T-helper 1 cell treated with Interleukin-12 subunit alpha and Interleukin-12 subunit beta and Interleukin-4 antibody, amounts not matched to agents 30 μg/mL and 1 μg/mL, for 36 hours (primary cell): ENCODE data around the gene MAIP1.

Experiments used
- H3K27ac Mint-ChIP-seq: one replicate; pipeline ENCODE4 v1.8.0; 2021; ENCODE audit warnings: mild to moderate bottlenecking, mixed read lengths
- H3K27me3 Mint-ChIP-seq: one replicate; pipeline ENCODE4 v1.8.0; 2021; ENCODE audit warnings: low read depth, mixed read lengths
- H3K36me3 Mint-ChIP-seq: one replicate; pipeline ENCODE4 v1.8.0; 2021; ENCODE audit warnings: low read depth, mixed read lengths
- H3K4me1 Mint-ChIP-seq: one replicate; pipeline ENCODE4 v1.8.0; 2021; ENCODE audit warnings: low read depth, mixed read lengths
- H3K4me3 Mint-ChIP-seq: one replicate; pipeline ENCODE4 v1.8.0; 2021; ENCODE audit warnings: mild to moderate bottlenecking, moderate library complexity, mixed read lengths
- H3K9me3 Mint-ChIP-seq: one replicate; pipeline ENCODE4 v1.8.0; 2021; ENCODE audit warnings: mixed read lengths

The MAIP1 gene

GRCh38 chr2:199989822-199990221 is 34.4 kb downstream of the MAIP1 start:
- Mint-ChIP-seq H3K27ac (no peak overlapping the region), H3K4me1 (peaks cover 3% of the 10 kb centered on the region), H3K36me3 (no peaks in the 10 kb centered on the region), H3K9me3 (no peaks in the 10 kb centered on the region), H3K4me3 (no peak overlapping the region), H3K27me3 (no peaks in the 10 kb centered on the region)

- Mint-ChIP-seq H3K4me1 (no peaks in the 10 kb centered on the region), H3K4me3 (no peak overlapping the region), H3K27ac (no peak overlapping the region), H3K36me3 (no peaks in the 10 kb centered on the region), H3K9me3 (no peaks in the 10 kb centered on the region), H3K27me3 (no peaks in the 10 kb centered on the region)
Observed at GRCh38 chr2:199991691-199992090, 36.3 kb downstream of the MAIP1 start.

- no peak overlapping the region for H3K27ac Mint-ChIP-seq
- H3K27me3 Mint-ChIP-seq: no peaks in the 10 kb centered on the region
- no peaks in the 10 kb centered on the region for H3K9me3 Mint-ChIP-seq
- no peak overlapping the region for H3K4me3 Mint-ChIP-seq
- H3K4me1 Mint-ChIP-seq: no peaks in the 10 kb centered on the region
- H3K36me3 Mint-ChIP-seq: no peaks in the 10 kb centered on the region
Observed at GRCh38 chr2:199992296-199992695, 36.9 kb downstream of the MAIP1 start.

- no peak overlapping the region for H3K4me3 Mint-ChIP-seq
- no peak overlapping the region for H3K27ac Mint-ChIP-seq
- H3K9me3 Mint-ChIP-seq: no peaks in the 10 kb centered on the region
- H3K4me1 Mint-ChIP-seq: no peaks in the 10 kb centered on the region
- no peaks in the 10 kb centered on the region for H3K27me3 Mint-ChIP-seq
- H3K36me3 Mint-ChIP-seq: no peaks in the 10 kb centered on the region
Observed at GRCh38 chr2:199994371-199994770, 39.0 kb downstream of the MAIP1 start.

- Mint-ChIP-seq H3K4me3 (no peak overlapping the region), H3K4me1 (no peaks in the 10 kb centered on the region), H3K36me3 (no peaks in the 10 kb centered on the region), H3K27ac (no peak overlapping the region), H3K9me3 (no peaks in the 10 kb centered on the region), H3K27me3 (peaks cover 1% of the 10 kb centered on the region)
Observed at GRCh38 chr2:199994896-199995295, 39.5 kb downstream of the MAIP1 start.

- H3K4me3 Mint-ChIP-seq: no peak overlapping the region
- no peak overlapping the region for H3K27ac Mint-ChIP-seq
- no peaks in the 10 kb centered on the region for H3K36me3 Mint-ChIP-seq
- H3K4me1 Mint-ChIP-seq: no peaks in the 10 kb centered on the region
- H3K27me3 Mint-ChIP-seq: peaks cover 6% of the 10 kb centered on the region
- no peaks in the 10 kb centered on the region for H3K9me3 Mint-ChIP-seq
Observed at GRCh38 chr2:199997296-199997695, 41.9 kb downstream of the MAIP1 start.

GRCh38 chr2:199999166-199999565 is 43.8 kb downstream of the MAIP1 start:
- H3K4me1 Mint-ChIP-seq: no peaks in the 10 kb centered on the region
- no peaks in the 10 kb centered on the region for H3K9me3 Mint-ChIP-seq
- no peak overlapping the region for H3K4me3 Mint-ChIP-seq
- no peaks in the 10 kb centered on the region for H3K36me3 Mint-ChIP-seq
- peaks cover 10% of the 10 kb centered on the region for H3K27me3 Mint-ChIP-seq
- H3K27ac Mint-ChIP-seq: no peak overlapping the region

GRCh38 chr2:200000444-200001163 is 45.2 kb downstream of the MAIP1 start:
- Mint-ChIP-seq H3K27ac (no peak overlapping the region), H3K27me3 (peaks cover 10% of the 10 kb centered on the region), H3K36me3 (no peaks in the 10 kb centered on the region), H3K4me1 (no peaks in the 10 kb centered on the region), H3K9me3 (no peaks in the 10 kb centered on the region), H3K4me3 (no peak overlapping the region)

GRCh38 chr2:200003444-200003843 is 48.1 kb downstream of the MAIP1 start:
- H3K9me3 Mint-ChIP-seq: no peaks in the 10 kb centered on the region
- no peaks in the 10 kb centered on the region for H3K36me3 Mint-ChIP-seq
- no peak overlapping the region for H3K27ac Mint-ChIP-seq
- H3K4me1 Mint-ChIP-seq: no peaks in the 10 kb centered on the region
- peaks cover 10% of the 10 kb centered on the region for H3K27me3 Mint-ChIP-seq
- no peak overlapping the region for H3K4me3 Mint-ChIP-seq

GRCh38 chr2:200005675-200006074 is 50.3 kb downstream of the MAIP1 start:
- Mint-ChIP-seq H3K36me3 (no peaks in the 10 kb centered on the region), H3K27me3 (peaks cover 8% of the 10 kb centered on the region), H3K4me1 (no peaks in the 10 kb centered on the region), H3K4me3 (no peak overlapping the region), H3K27ac (no peak overlapping the region), H3K9me3 (no peaks in the 10 kb centered on the region)

- peaks cover 10% of the 10 kb centered on the region for H3K27me3 Mint-ChIP-seq
- H3K36me3 Mint-ChIP-seq: no peaks in the 10 kb centered on the region
- H3K4me1 Mint-ChIP-seq: no peaks in the 10 kb centered on the region
Observed at GRCh38 chr2:200007306-200007705, 51.9 kb downstream of the MAIP1 start.

GRCh38 chr2:200012401-200012800 is 57.0 kb downstream of the MAIP1 start:
- no peak overlapping the region for H3K27ac Mint-ChIP-seq
- H3K27me3 Mint-ChIP-seq: peaks cover 10% of the 10 kb centered on the region
- no peaks in the 10 kb centered on the region for H3K4me1 Mint-ChIP-seq
- H3K36me3 Mint-ChIP-seq: no peaks in the 10 kb centered on the region
- no peak overlapping the region for H3K4me3 Mint-ChIP-seq
- H3K9me3 Mint-ChIP-seq: no peaks in the 10 kb centered on the region

More at GRCh38 chr2:200007306-200007705, 51.9 kb downstream of the MAIP1 start:
- H3K9me3 Mint-ChIP-seq: no peaks in the 10 kb centered on the region
- no peak overlapping the region for H3K27ac Mint-ChIP-seq
- H3K4me3 Mint-ChIP-seq: no peak overlapping the region
